Mucosa of gallbladder (tissue), 1 donor: ENCODE results near the gene CDH4. TPM values are rescaled to one million over a fixed set of nuclear protein-coding genes. Genes with fewer than 3 reads are reported as not detected.

Experiments
- DNase-seq: peaks from one replicate; pipeline ENCODE4 v3.0.0-alpha.2; 2020; ENCODE audit warnings: low spot score
- total RNA-seq: library from RNA; stranded (reverse); gene quantifications from one replicate; pipeline ENCODE4 v1.2.1, GENCODE V29; 2021
- donor health status: DM: no; HTN: no; CAD: no.

Gene CDH4
- 3.5 TPM for total RNA-seq

DNA sequence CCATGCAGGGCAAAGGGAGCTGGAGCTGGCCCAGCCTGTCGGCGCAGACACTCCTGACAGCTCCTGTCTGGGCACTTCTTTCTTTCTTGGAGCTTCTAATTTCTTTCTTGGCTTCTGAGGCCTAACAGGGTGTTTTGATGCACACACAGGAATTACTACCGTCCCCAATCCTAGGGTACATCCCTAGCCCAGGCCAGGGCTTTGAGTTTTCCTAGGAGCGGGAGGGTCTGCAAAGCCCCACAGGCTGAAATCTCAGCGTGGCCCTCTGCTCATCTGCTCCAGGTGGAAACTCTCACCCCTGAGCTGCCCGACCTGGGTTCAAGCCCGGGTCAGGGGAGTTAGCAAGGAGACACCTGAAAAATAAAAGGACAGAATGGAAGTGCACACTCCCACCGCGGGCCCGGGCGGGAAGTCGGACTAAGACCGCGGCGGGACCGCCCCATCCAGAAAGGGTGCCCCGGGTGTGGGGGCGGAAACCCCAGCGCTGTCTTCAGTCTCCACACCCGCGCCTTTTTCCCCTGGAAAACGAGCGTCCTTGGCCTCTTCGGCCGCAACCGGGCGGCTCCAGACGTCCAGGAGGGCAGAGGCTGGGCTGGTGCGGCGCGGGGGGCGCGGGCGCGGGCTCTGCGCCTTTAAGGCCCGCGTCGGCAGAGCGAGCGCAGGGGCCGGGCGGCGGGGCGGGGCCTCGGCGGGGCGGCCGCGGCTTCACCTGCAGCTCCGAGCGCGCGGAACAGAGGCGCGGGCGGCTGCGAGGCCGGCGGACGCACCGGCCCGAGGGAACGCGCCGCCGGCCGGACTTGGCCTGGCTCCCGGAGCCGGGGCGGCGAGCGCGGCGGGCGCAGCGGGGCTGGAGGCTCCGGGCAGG is at the start of gene CDH4:
Gene CDH4 (plus strand): TSS at position 733 of the 865 bp plus-strand sequence.
- no peak for DNase-seq

DNA sequence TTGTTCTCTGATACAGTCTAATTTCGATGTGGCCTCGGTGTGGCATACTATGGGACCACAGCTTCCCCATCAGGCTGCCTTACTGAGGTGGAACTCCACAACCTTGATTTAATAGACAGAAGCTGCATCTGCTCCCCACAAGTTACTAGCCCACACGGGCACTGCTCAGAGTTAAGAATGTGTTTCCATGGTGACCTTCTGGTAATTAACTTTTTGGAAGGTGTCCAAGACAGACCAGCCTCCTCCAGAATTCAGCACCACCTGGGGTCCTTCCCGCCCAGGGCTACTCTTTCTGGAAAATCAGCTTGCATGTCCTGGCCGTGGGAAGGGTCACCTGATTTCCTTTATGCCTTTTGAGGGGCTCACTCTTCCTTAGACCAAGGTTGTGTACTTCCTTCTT is 48.7 kb upstream of the CDH4 start:
- no peak for DNase-seq

- no peak for DNase-seq
Observed at GRCh38 chr20:61204206-61204605, 47.9 kb upstream of the CDH4 start.

DNA sequence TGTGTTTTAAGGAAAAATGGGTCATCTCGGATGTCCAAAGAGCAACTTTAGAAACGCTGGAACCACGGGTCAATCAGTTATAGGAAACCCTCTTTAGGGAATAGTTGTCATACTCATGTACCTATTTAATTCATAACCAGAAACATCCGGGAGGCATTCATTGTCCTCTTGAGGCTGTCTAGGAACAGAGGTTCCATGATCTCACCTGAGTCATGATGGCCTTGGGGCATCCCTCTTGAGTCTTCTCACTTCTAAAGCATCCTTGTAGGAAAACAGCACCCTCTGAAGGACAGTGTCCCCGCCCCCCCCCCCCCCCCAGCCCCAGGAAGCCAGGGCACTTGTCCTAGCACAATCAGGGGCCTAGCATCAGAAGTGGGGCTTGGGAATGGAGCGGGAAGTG is 46.3 kb upstream of the CDH4 start:
- no peak for DNase-seq

GRCh38 chr20:61210862-61211261 is 41.2 kb upstream of the CDH4 start:
- no peak for DNase-seq

DNA sequence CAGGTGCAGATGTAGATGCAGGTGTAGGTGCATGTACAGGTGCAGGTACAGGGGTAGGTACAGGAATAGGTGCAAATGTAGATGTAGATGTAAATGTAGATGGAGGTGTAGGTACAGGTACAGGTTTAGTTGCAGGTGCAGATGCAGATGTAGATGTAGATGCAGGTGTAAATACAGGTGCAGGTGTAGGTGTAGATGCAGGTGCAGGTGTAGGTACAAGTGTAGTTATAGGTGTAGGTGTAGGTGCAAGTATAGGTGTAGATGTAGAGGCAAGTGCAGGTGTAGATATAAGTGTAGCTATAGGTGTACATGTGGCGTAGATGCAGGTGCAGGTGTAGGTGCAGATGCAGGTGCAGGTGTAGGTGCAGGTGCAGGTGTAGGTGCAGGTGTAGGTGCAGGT is 34.2 kb upstream of the CDH4 start:
- DNase-seq = no peak

GRCh38 chr20:61219021-61219431 is 33.0 kb upstream of the CDH4 start:
- DNase-seq = no peak

- DNase-seq = no peak
Observed at GRCh38 chr20:61220131-61220530, 31.9 kb upstream of the CDH4 start.

- DNase-seq = no peak
Observed at GRCh38 chr20:61220626-61221325, 31.3 kb upstream of the CDH4 start.

- no peak for DNase-seq
Observed at GRCh38 chr20:61222699-61223098, 29.4 kb upstream of the CDH4 start.

- no peak for DNase-seq
Observed at GRCh38 chr20:61223121-61223520, 28.9 kb upstream of the CDH4 start.

GRCh38 chr20:61230166-61230565 is 21.9 kb upstream of the CDH4 start:
- DNase-seq = no peak

DNA sequence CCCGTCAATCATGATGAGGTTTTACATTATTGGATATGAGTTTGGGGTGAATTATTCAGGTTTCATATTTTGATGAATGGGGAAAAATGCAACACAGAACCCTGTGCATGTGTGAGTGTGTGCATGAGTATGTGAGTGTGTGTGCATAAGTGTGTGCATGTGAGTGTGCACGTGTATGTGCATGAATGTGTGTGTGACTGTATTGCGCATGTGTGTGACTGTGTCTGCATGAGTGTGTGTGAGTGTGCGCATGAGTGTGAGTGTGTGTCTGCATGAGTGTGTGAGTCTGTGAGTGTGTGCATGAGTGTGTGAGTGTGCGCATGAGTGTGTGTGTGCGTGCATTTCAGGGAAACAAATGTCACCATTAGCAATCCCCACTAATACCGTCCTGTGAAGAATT is 18.5 kb upstream of the CDH4 start:
- DNase-seq = no peak

DNA sequence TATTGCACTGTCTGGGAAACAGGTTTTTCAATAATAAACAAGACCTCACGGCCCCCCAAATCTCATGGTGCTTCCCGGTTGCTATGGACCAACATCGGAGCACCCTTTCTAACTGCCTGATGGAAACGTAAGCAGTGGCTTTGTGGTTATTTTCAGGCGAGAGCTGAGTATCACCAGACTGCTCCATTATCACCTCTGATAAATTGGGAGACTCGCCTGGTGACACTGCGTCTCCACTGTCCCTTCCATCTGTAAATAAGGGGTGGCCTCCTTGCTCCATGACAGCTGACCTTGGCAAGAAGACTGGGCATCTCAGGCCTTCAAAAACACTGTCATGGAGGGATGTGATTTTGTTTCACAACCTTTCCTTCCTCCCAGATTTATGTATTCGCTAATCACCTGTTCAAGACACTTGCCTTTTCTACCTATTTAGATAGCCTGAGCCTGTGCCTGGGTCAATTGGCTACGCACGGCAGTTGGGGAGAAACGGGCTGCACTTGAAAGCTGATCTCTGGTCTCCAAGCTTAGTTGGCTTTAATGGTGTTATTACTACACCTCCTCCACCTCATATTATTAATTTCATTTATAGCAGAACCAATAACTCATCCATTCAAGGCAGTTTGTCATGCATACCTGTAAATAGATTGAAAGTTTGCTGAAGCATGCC is 17.7 kb upstream of the CDH4 start:
- no peak for DNase-seq

- DNase-seq = no peak
Observed at GRCh38 chr20:61236713-61237112, 15.3 kb upstream of the CDH4 start.

DNA sequence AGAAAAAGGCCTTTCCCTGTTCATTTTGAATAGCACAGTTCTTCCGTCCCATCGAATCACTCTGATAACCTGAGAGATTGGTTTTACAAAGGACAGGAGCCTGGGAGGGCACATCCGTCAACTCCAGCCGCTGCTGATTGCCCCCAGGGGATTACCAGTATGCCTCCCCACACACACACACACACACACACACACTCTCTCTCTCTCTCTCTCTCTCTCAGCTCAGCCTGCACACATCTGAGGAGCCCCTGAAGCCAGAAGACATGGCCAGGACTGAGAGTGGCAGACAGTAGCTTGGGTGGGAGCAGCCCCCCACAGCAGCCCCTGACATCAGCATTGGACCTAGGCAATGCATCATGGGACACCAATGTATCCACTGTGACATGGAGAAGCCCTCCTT is 13.2 kb upstream of the CDH4 start:
- DNase-seq = no peak

- DNase-seq = no peak
Observed at GRCh38 chr20:61240814-61241213, 11.2 kb upstream of the CDH4 start.

- no peak for DNase-seq
Observed at GRCh38 chr20:61244213-61244612, 7.8 kb upstream of the CDH4 start.

DNA sequence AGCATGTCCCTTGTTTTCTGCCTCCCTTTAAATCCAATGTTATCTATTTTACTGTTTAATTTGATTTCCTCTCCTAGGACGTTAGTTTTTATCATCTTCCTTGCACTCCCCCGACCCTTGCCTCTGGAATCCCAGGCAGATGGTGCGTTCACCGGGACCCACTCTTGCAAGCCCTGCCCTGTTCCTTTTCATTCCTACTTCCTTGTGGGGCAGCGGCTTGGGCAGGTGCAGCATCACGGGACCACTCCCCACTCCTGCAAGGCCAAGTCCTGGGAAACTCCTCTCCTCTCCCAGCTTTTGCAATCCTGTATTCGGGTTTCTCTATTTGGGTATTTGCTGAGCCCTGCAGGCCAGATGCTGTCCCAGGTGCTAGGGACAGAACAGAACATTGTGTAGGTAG is 5.8 kb upstream of the CDH4 start:
- DNase-seq = no peak

GRCh38 chr20:61249626-61250025 is 2.4 kb upstream of the CDH4 start:
- DNase-seq = no peak

- DNase-seq = no peak
Observed at GRCh38 chr20:61252601-61253263, 671 bp downstream of the CDH4 start.

DNA sequence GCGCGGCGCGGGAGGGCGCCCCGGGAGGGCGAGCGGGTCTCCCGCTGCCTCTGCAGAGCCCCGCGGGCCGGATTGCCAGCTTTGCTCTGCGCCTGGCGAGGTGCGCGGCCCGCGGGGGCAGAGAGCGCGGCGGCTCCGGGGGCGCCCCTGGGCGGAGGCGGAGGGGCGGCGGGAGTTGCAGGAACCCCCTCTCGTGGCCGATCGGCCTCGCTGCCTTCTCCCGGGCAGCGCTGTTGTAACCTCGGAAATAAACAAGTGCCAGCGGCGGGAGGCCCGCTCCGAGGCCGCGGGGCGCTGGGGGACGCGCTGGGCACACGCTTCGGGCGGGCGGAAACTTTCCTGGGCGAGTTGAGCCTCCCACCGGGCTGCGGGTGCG is 1.2 kb downstream of the CDH4 start:
- DNase-seq = no peak
